GM23338 (cell line): Measurements from ENCODE around the gene NDUFV2. TPM values are rescaled to one million over a fixed set of nuclear protein-coding genes. Genes with fewer than 3 reads are reported as not detected.

Source experiments
- ATAC-seq: fragments of 200-7000 bp; cut with Tn5 transposase; 3 replicates; pipeline ENCODE4 v1.9.1; 2020
- DNase-seq: peaks from one replicate; pipeline ENCODE4 v3.0.0-alpha.2; 2015; ENCODE audit warnings: low spot score
- H2AFZ ChIP-seq: fragments of 200-600 bp; sonication (generic); 2 replicates; pipeline ENCODE4 v1.8.0; 2016; ENCODE audit warnings: antibody characterized with exemption, mild to moderate bottlenecking, moderate library complexity
- H3F3A ChIP-seq: fragments of 200-600 bp; sonication (generic); replicated peaks from 2 replicates; pipeline ENCODE4 v1.8.0; 2017; ENCODE audit warnings: antibody characterized with exemption, mixed run types, low read depth
- H3K27ac ChIP-seq: fragments of 200-600 bp; sonication (generic); 2 replicates; pipeline ENCODE4 v1.6.1; 2016; ENCODE audit warnings: low read depth
- H3K27me3 ChIP-seq: fragments of 200-600 bp; sonication (generic); 2 replicates; pipeline ENCODE4 v1.8.0; 2016; ENCODE audit warnings: mild to moderate bottlenecking, mixed run types, moderate library complexity; ENCODE audit not compliant: insufficient read depth
- H3K36me3 ChIP-seq: fragments of 200-600 bp; sonication (generic); 2 replicates; pipeline ENCODE4 v1.8.0; 2016; ENCODE audit warnings: mild to moderate bottlenecking; ENCODE audit not compliant: insufficient read depth
- H3K4me1 ChIP-seq: fragments of 200-600 bp; sonication (generic); 2 replicates; pipeline ENCODE4 v1.8.0; 2016; ENCODE audit warnings: mild to moderate bottlenecking, moderate library complexity; ENCODE audit not compliant: insufficient read depth
- H3K4me2 ChIP-seq: fragments of 200-600 bp; sonication (generic); 2 replicates; pipeline ENCODE4 v1.7.1; 2017; ENCODE audit warnings: mixed run types
- H3K4me3 ChIP-seq: fragments of 200-600 bp; sonication (generic); 2 replicates; pipeline ENCODE4 v1.6.1; 2016; ENCODE audit warnings: mixed run types
- H3K79me2 ChIP-seq: fragments of 200-600 bp; sonication (generic); replicated peaks from 2 replicates; pipeline ENCODE4 v1.8.0; 2017; ENCODE audit warnings: mild to moderate bottlenecking; ENCODE audit not compliant: insufficient read depth
- H3K9me2 ChIP-seq: fragments of 200-600 bp; sonication (generic); 2 replicates; pipeline ENCODE4 v1.8.0; 2017; ENCODE audit not compliant: insufficient read depth
- H4K20me1 ChIP-seq: fragments of 200-600 bp; sonication (generic); replicated peaks from 2 replicates; pipeline ENCODE4 v1.8.0; 2017; ENCODE audit warnings: mild to moderate bottlenecking; ENCODE audit not compliant: insufficient read depth
- H3K27ac Mint-ChIP-seq: 2 replicates; pipeline ENCODE4 v1.8.0; 2020; ENCODE audit warnings: inconsistent platforms, mild to moderate bottlenecking, moderate library complexity, mixed read lengths
- H3K27me3 Mint-ChIP-seq: 3 replicates; pipeline ENCODE4 v1.8.0; 2022; ENCODE audit warnings: low read depth, mild to moderate bottlenecking, moderate library complexity, mixed read lengths, inconsistent platforms; ENCODE audit not compliant: insufficient read depth, poor library complexity
- H3K36me3 Mint-ChIP-seq: 3 replicates; pipeline ENCODE4 v1.8.0; 2021; ENCODE audit warnings: low read depth, mild to moderate bottlenecking, inconsistent platforms, moderate library complexity, mixed read lengths
- H3K4me1 Mint-ChIP-seq: 3 replicates; pipeline ENCODE4 v1.8.0; 2020; ENCODE audit warnings: mild to moderate bottlenecking, inconsistent platforms, mixed read lengths
- H3K4me3 Mint-ChIP-seq: 3 replicates; pipeline ENCODE4 v1.8.0; 2021; ENCODE audit warnings: moderate library complexity, mild to moderate bottlenecking, inconsistent platforms, mixed read lengths
- H3K9me3 Mint-ChIP-seq: 3 replicates; pipeline ENCODE4 v1.8.0; 2020; ENCODE audit warnings: moderate library complexity, mild to moderate bottlenecking, inconsistent platforms, mixed read lengths
- CREB1 ChIP-seq: fragments of 250-450 bp; sonication (Bioruptor Pico); IDR thresholded peaks from 2 replicates; pipeline ENCODE4 v1.5.0; 2020; ENCODE audit warnings: low read depth, mild to moderate bottlenecking, moderate library complexity
- CTCF ChIP-seq, 2 experiments: fragments of 200-600 bp in 1 of 2; sonication (generic) in 1 of 2; conservative IDR thresholded peaks; 2 replicates each; pipeline versions ENCODE4 v1.5.1 to v1.6.1; 2016 to 2017; ENCODE audit warnings: antibody characterized with exemption in 2 of 2, low read depth in 2 of 2, mild to moderate bottlenecking in 2 of 2, moderate library complexity in 1 of 2
- ETS1 ChIP-seq: IDR thresholded peaks from 2 replicates; pipeline ENCODE4 v1.6.1; 2016; ENCODE audit warnings: antibody characterized with exemption
- EZH2 ChIP-seq: fragments of 200-600 bp; sonication (generic); IDR thresholded peaks from one replicate; pipeline ENCODE4 v1.8.0; 2017; ENCODE audit warnings: antibody characterized with exemption, mild to moderate bottlenecking, low read depth; ENCODE audit not compliant: unreplicated experiment
- JUNB ChIP-seq: IDR thresholded peaks from one replicate; pipeline ENCODE4 v1.6.1; 2016; ENCODE audit warnings: antibody characterized with exemption; ENCODE audit not compliant: unreplicated experiment
- NANOG ChIP-seq: IDR thresholded peaks from 2 replicates; pipeline ENCODE4 v1.6.1; 2016; ENCODE audit warnings: antibody characterized with exemption, borderline replicate concordance
- POLR2AphosphoS5 ChIP-seq: IDR thresholded peaks from 2 replicates; pipeline ENCODE4 v1.6.1; 2016; ENCODE audit warnings: antibody characterized with exemption, low read depth
- REST ChIP-seq: IDR thresholded peaks from one replicate; pipeline ENCODE4 v1.6.1; 2018; ENCODE audit warnings: antibody characterized with exemption; ENCODE audit not compliant: unreplicated experiment
- STAT1 ChIP-seq: IDR thresholded peaks from one replicate; pipeline ENCODE4 v1.6.1; 2016; ENCODE audit warnings: antibody characterized with exemption; ENCODE audit not compliant: unreplicated experiment
- ZNF114 ChIP-seq: fragments of 250-450 bp; sonication (Bioruptor Pico); IDR thresholded peaks from 2 replicates; pipeline ENCODE4 v1.5.0; 2020; ENCODE audit warnings: mild to moderate bottlenecking, moderate library complexity
- ZNF331 ChIP-seq: fragments of 250-450 bp; sonication (Bioruptor Pico); IDR thresholded peaks from 2 replicates; pipeline ENCODE4 v1.5.0; 2020; ENCODE audit warnings: low read depth, mild to moderate bottlenecking, moderate library complexity
- polyA plus RNA-seq: library from polyadenylated mRNA; unstranded; fragments of >200 nt; fragmentation: Nextera tagmentation; extraction: Ambion mirVana; gene quantifications from 2 replicates; pipeline ENCODE4 v1.2.1, GENCODE V29; 2016
- total RNA-seq: library from RNA; depleted of rRNA; stranded (reverse); fragments of >200 nt; shearing (Covaris generic); gene quantifications from 2 replicates; pipeline ENCODE4 v1.2.3, GENCODE V29; 2014
- TF ChIP-seq, protein P1 (sequence below): fragments of 250-450 bp; sonication (Bioruptor Pico); IDR thresholded peaks from 2 replicates; pipeline ENCODE4 v1.5.0; 2020; ENCODE audit warnings: mild to moderate bottlenecking, moderate library complexity

The NDUFV2 gene
- total and polyA plus RNA-seq, 2 experiments from 2014 or later, result 157 to 577 TPM

DNA sequence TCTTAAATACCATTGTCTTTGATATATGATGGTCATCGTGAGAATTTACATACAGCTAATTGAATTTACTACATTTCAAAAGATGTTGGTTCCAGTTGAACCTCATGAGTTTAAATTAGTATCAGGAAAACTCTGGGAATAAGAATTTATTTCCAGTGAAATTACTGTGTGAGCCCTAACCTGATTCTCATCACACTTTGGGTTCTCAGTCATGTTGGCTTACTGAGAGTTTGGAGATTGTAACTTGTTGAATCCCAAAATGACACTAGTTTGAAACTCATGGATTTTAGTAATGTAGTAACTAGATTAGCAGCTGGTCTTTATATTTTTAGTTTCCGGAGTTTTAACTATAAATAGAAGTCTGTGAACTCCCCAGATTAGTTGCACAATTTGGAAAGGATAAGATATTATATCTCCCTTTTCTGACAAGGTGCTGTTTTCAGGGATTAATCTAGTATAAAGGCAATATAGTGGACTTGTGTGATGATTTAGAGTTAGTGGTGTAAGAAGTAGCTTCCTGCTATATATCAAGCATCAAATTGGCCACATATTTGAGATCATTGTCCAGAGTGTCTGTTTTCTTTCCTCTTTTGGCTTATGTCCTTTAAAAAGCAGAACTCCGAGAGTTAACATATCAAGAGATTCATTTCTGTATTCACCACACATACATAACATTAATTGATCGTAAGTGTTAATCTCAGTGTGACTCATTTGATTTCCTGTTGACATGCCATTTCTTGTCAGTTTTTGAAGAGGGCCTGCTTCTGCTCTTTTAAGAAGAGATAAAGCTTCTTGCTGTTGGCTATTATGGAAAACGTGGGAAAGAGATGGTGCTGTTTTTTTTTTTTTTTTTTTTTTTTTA, 15.7 kb downstream of the NDUFV2 start:
- H3K36me3 Mint-ChIP-seq, result peaks cover 41% of the 10 kb centered on the region; the same call in 2 of the 3 replicates
- Histone ChIP-seq H4K20me1 (peaks cover 25% of the 10 kb centered on the region), H3F3A (no peaks in the 10 kb centered on the region), H3K4me1 (peaks cover 32% of the 10 kb centered on the region), H2AFZ (no peak overlapping the region), H3K9me2 (no peaks in the 10 kb centered on the region), H3K4me2 (no peak overlapping the region), H3K36me3 (peaks cover 31% of the 10 kb centered on the region; the same call in 1 of the 2 replicates), H3K27ac (no peak overlapping the region), H3K79me2 (peaks cover 95% of the 10 kb centered on the region), H3K4me3 (no peak overlapping the region), H3K27me3 (no peaks in the 10 kb centered on the region)
- peaks cover 20% of the 10 kb centered on the region for H3K4me1 Mint-ChIP-seq
- DNase-seq (no peak), ATAC-seq (no peak)
- H3K4me3 Mint-ChIP-seq, result no peak overlapping the region
- H3K9me3 Mint-ChIP-seq, result no peaks in the 10 kb centered on the region
- H3K27me3 Mint-ChIP-seq, result peaks cover 2% of the 10 kb centered on the region
- H3K27ac Mint-ChIP-seq, result no peak overlapping the region
- no peak for TF ChIP-seq STAT1
- TF ChIP-seq REST, result no peak
- TF ChIP-seq EZH2, result no peak
- no peak for TF ChIP-seq POLR2AphosphoS5
- no peak for TF ChIP-seq NANOG
- TF ChIP-seq, protein P1, sequence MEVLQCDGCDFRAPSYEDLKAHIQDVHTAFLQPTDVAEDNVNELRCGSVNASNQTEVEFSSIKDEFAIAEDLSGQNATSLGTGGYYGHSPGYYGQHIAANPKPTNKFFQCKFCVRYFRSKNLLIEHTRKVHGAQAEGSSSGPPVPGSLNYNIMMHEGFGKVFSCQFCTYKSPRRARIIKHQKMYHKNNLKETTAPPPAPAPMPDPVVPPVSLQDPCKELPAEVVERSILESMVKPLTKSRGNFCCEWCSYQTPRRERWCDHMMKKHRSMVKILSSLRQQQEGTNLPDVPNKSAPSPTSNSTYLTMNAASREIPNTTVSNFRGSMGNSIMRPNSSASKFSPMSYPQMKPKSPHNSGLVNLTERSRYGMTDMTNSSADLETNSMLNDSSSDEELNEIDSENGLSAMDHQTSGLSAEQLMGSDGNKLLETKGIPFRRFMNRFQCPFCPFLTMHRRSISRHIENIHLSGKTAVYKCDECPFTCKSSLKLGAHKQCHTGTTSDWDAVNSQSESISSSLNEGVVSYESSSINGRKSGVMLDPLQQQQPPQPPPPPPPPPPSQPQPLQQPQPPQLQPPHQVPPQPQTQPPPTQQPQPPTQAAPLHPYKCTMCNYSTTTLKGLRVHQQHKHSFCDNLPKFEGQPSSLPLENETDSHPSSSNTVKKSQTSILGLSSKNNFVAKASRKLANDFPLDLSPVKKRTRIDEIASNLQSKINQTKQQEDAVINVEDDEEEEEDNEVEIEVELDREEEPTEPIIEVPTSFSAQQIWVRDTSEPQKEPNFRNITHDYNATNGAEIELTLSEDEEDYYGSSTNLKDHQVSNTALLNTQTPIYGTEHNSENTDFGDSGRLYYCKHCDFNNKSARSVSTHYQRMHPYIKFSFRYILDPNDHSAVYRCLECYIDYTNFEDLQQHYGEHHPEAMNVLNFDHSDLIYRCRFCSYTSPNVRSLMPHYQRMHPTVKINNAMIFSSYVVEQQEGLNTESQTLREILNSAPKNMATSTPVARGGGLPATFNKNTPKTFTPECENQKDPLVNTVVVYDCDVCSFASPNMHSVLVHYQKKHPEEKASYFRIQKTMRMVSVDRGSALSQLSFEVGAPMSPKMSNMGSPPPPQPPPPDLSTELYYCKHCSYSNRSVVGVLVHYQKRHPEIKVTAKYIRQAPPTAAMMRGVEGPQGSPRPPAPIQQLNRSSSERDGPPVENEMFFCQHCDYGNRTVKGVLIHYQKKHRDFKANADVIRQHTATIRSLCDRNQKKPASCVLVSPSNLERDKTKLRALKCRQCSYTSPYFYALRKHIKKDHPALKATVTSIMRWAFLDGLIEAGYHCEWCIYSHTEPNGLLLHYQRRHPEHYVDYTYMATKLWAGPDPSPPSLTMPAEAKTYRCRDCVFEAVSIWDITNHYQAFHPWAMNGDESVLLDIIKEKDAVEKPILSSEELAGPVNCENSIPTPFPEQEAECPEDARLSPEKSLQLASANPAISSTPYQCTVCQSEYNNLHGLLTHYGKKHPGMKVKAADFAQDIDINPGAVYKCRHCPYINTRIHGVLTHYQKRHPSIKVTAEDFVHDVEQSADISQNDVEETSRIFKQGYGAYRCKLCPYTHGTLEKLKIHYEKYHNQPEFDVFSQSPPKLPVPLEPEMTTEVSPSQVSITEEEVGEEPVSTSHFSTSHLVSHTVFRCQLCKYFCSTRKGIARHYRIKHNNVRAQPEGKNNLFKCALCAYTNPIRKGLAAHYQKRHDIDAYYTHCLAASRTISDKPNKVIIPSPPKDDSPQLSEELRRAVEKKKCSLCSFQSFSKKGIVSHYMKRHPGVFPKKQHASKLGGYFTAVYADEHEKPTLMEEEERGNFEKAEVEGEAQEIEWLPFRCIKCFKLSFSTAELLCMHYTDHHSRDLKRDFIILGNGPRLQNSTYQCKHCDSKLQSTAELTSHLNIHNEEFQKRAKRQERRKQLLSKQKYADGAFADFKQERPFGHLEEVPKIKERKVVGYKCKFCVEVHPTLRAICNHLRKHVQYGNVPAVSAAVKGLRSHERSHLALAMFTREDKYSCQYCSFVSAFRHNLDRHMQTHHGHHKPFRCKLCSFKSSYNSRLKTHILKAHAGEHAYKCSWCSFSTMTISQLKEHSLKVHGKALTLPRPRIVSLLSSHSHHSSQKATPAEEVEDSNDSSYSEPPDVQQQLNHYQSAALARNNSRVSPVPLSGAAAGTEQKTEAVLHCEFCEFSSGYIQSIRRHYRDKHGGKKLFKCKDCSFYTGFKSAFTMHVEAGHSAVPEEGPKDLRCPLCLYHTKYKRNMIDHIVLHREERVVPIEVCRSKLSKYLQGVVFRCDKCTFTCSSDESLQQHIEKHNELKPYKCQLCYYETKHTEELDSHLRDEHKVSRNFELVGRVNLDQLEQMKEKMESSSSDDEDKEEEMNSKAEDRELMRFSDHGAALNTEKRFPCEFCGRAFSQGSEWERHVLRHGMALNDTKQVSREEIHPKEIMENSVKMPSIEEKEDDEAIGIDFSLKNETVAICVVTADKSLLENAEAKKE, result no peak
- TF ChIP-seq ZNF114 (CRISPR knock-in tag), result no peak
- TF ChIP-seq CREB1 (CRISPR knock-in tag), result no peak
- no peak for TF ChIP-seq ZNF331
- TF ChIP-seq ETS1, result no peak
- TF ChIP-seq CTCF (conservative IDR thresholded peaks at IDR 0.05; ENCODE audit: low read depth in 2 of 2), result no peak
- TF ChIP-seq JUNB, result no peak
